SU-DHL-6 (cell line): ENCODE measurements around the gene ZMIZ1.

Experiments
- H2AFZ ChIP-seq: fragments of 200-600 bp; sonication (generic); 2 replicates; pipeline ENCODE4 v1.6.1; 2014; ENCODE audit warnings: low read depth, mild to moderate bottlenecking, moderate library complexity, mixed read lengths, antibody characterized with exemption, low read length; ENCODE audit not compliant: severe bottlenecking
- H3F3A ChIP-seq: fragments of 200-600 bp; shearing (Covaris generic); 2 replicates; pipeline ENCODE4 v1.6.0; 2016; ENCODE audit warnings: antibody characterized with exemption, mild to moderate bottlenecking; ENCODE audit not compliant: insufficient read depth
- H3K27ac ChIP-seq: fragments of 200-600 bp; sonication (generic); 2 replicates; pipeline ENCODE4 v1.5.1; 2016; ENCODE audit warnings: low read depth, mild to moderate bottlenecking, low read length, moderate library complexity, mixed read lengths
- H3K27me3 ChIP-seq: fragments of 200-600 bp; sonication (generic), shearing (Covaris generic); 2 replicates; pipeline ENCODE4 v1.6.0; 2014; ENCODE audit warnings: mild to moderate bottlenecking, low read length
- H3K36me3 ChIP-seq: fragments of 200-600 bp; sonication (generic); 2 replicates; pipeline ENCODE4 v1.6.1; 2014; ENCODE audit warnings: mild to moderate bottlenecking, low read length, mixed read lengths
- H3K4me2 ChIP-seq: fragments of 300-600, 200-600 bp; shearing (Covaris generic), sonication (generic); 2 replicates; pipeline ENCODE4 v1.6.0; 2014; ENCODE audit warnings: low read length, low read depth, mild to moderate bottlenecking; ENCODE audit not compliant: poor library complexity, severe bottlenecking
- H3K4me3 ChIP-seq: fragments of 200-600 bp; sonication (generic); 2 replicates; pipeline ENCODE4 v1.5.1; 2014; ENCODE audit warnings: antibody characterized with exemption, low read length, mild to moderate bottlenecking, mixed read lengths; ENCODE audit not compliant: insufficient read depth, poor library complexity, severe bottlenecking
- H3K79me2 ChIP-seq: fragments of 200-600 bp; sonication (generic); 2 replicates; pipeline ENCODE4 v1.6.1; 2014; ENCODE audit warnings: mild to moderate bottlenecking, low read length, moderate library complexity; ENCODE audit not compliant: insufficient read depth
- H3K9ac ChIP-seq: fragments of 200-600 bp; sonication (generic); 2 replicates; pipeline ENCODE4 v1.7.0; 2014; ENCODE audit warnings: mild to moderate bottlenecking, low read length
- H3K9me2 ChIP-seq: fragments of 200-600 bp; sonication (generic); replicated peaks from 2 replicates; pipeline ENCODE4 v1.6.1; 2014; ENCODE audit warnings: low read length; ENCODE audit not compliant: insufficient read depth
- H3K9me3 ChIP-seq: fragments of 200-600 bp; sonication (generic); 2 replicates; pipeline ENCODE4 v1.6.1; 2014; ENCODE audit warnings: low read length, mixed read lengths; ENCODE audit not compliant: insufficient read depth
- H4K20me1 ChIP-seq: fragments of 200-600 bp; sonication (generic); 2 replicates; pipeline ENCODE4 v1.6.1; 2014; ENCODE audit warnings: low read depth, mild to moderate bottlenecking, antibody characterized with exemption, low read length, moderate library complexity, mixed read lengths
- EZH2phosphoT487 ChIP-seq: fragments of 200-600 bp; sonication (generic), shearing (Covaris generic); conservative IDR thresholded peaks from 2 replicates; pipeline ENCODE4 v1.6.1; 2018; ENCODE audit warnings: mild to moderate bottlenecking, antibody characterized with exemption, low read length, moderate library complexity, mixed read lengths
- TF ChIP-seq, protein P1 (sequence below): fragments of 200-600 bp; sonication (generic); IDR thresholded peaks from one replicate; pipeline ENCODE4 v1.5.1; 2017; ENCODE audit warnings: antibody characterized with exemption, mild to moderate bottlenecking, low read length, moderate library complexity; ENCODE audit not compliant: insufficient read depth, poor library complexity, severe bottlenecking

ZMIZ1 gene

DNA sequence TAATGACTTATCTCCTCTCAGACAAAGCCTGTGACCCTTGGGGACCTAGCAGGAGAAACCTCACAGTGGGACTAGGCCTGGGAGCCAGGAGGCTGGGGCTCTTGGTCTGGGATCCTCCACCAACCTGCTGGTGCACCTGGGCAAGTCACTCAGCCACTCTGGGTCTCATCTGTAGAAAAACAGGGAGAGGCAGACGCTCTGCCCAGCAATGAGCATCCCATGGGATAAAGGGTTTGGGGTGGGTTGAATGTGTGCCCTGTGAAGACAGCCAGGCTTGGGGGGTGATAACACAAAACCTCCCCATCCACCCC is 81.6 kb downstream of the ZMIZ1 start:
- Histone ChIP-seq H3K9ac (no peak overlapping the region), H2AFZ (no peak overlapping the region), H3K9me3 (no peaks in the 10 kb centered on the region), H3K79me2 (no peaks in the 10 kb centered on the region), H3K36me3 (no peaks in the 10 kb centered on the region), H3K9me2 (no peaks in the 10 kb centered on the region), H4K20me1 (no peaks in the 10 kb centered on the region), H3K27me3 (no peaks in the 10 kb centered on the region), H3K27ac (no peak overlapping the region), H3K4me3 (no peak overlapping the region), H3K4me2 (no peak overlapping the region), H3F3A (no peaks in the 10 kb centered on the region)
- TF ChIP-seq EZH2phosphoT487: no peak
- TF ChIP-seq, protein P1, sequence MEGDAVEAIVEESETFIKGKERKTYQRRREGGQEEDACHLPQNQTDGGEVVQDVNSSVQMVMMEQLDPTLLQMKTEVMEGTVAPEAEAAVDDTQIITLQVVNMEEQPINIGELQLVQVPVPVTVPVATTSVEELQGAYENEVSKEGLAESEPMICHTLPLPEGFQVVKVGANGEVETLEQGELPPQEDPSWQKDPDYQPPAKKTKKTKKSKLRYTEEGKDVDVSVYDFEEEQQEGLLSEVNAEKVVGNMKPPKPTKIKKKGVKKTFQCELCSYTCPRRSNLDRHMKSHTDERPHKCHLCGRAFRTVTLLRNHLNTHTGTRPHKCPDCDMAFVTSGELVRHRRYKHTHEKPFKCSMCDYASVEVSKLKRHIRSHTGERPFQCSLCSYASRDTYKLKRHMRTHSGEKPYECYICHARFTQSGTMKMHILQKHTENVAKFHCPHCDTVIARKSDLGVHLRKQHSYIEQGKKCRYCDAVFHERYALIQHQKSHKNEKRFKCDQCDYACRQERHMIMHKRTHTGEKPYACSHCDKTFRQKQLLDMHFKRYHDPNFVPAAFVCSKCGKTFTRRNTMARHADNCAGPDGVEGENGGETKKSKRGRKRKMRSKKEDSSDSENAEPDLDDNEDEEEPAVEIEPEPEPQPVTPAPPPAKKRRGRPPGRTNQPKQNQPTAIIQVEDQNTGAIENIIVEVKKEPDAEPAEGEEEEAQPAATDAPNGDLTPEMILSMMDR: no peak

DNA sequence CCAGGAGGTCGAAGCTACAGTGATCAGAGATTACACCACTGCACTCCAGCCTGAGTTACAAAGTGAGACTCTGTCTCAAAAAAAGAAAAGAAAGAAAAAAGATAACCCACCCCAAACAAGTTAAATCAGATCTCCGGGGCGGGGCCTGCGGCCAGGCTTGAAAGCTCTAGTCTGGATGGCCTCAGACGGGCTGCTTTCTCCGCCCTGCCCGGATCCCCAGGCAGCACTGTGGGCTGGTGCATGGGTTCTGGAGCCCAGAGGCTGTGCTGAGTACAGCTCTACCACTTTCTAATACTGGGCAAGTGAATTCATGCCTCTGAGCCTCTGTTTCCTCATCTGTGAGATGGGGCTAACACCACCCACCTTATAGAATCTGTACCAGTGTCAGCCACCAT is 83.7 kb downstream of the ZMIZ1 start:
- H3K36me3 ChIP-seq: no peaks in the 10 kb centered on the region
- no peaks in the 10 kb centered on the region for H4K20me1 ChIP-seq
- no peaks in the 10 kb centered on the region for H3F3A ChIP-seq
- no peak overlapping the region for H3K9ac ChIP-seq
- H3K27me3 ChIP-seq: no peaks in the 10 kb centered on the region
- no peaks in the 10 kb centered on the region for H3K9me2 ChIP-seq
- no peak overlapping the region for H3K4me3 ChIP-seq
- no peaks in the 10 kb centered on the region for H3K9me3 ChIP-seq
- H3K4me2 ChIP-seq: no peak overlapping the region
- H3K79me2 ChIP-seq: no peaks in the 10 kb centered on the region
- TF ChIP-seq EZH2phosphoT487: no peak
- TF ChIP-seq, protein P1: no peak
- H2AFZ ChIP-seq: no peak overlapping the region
- no peak overlapping the region for H3K27ac ChIP-seq

DNA sequence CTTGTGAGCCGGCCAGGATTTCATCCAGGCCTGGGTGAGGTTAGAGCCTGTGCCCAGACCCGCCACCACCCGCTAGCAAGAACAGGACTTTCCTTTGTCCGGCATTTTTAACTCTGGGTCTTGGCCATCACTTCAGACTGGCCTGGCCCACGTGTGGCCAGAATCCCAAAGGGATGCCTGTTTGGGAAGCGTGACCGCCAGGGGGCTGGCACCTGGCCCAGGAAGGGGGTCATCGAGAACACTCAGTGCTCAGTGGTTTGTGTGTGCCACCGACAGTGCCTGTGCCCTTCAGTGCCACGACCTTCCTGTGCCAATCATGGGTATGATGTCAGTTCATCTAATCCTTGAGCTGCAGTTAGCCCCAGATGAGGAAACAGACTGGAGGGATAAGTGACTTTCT is 85.0 kb downstream of the ZMIZ1 start:
- TF ChIP-seq, protein P1: no peak
- TF ChIP-seq EZH2phosphoT487: no peak
- no peak overlapping the region for H3K9ac ChIP-seq
- no peak overlapping the region for H3K4me2 ChIP-seq

More for the DNA sequence above, 85.0 kb downstream of the ZMIZ1 start:
- no peaks in the 10 kb centered on the region for H3K9me2 ChIP-seq
- H3K79me2 ChIP-seq: no peaks in the 10 kb centered on the region
- no peaks in the 10 kb centered on the region for H3K36me3 ChIP-seq
- no peak overlapping the region for H3K4me3 ChIP-seq
- H4K20me1 ChIP-seq: no peaks in the 10 kb centered on the region
- H3K27ac ChIP-seq: no peak overlapping the region
- H2AFZ ChIP-seq: no peak overlapping the region
- H3K9me3 ChIP-seq: no peaks in the 10 kb centered on the region
- H3F3A ChIP-seq: no peaks in the 10 kb centered on the region
- no peaks in the 10 kb centered on the region for H3K27me3 ChIP-seq
